Measurements from ENCODE around the gene TLL2.

- TF ChIP-seq ZBTB21 (CRISPR knock-in tag; IDR thresholded peaks at IDR 0.05; ENCODE audit: borderline replicate concordance) (no peak), FOXP4 (CRISPR knock-in tag; IDR thresholded peaks at IDR 0.05) (no peak), CTCF (IDR thresholded peaks at IDR 0.05) (no peak), NR3C1 (CRISPR knock-in tag; conservative IDR thresholded peaks at IDR 0.05; ENCODE audit: low read depth) (no peak), TEAD1 (CRISPR knock-in tag; IDR thresholded peaks at IDR 0.05) (no peak), CBFB (CRISPR knock-in tag; IDR thresholded peaks at IDR 0.05; ENCODE audit: low read depth) (no peak), FOXJ3 (CRISPR knock-in tag; IDR thresholded peaks at IDR 0.05; ENCODE audit: borderline replicate concordance) (no peak), STAT6 (CRISPR knock-in tag; conservative IDR thresholded peaks at IDR 0.05; ENCODE audit: low read depth) (no peak), CREM (CRISPR knock-in tag; IDR thresholded peaks at IDR 0.05) (no peak), ERG (CRISPR knock-in tag; IDR thresholded peaks at IDR 0.05) (no peak), PRDM15 (CRISPR knock-in tag; IDR thresholded peaks at IDR 0.05) (no peak), HMGXB4 (CRISPR knock-in tag; IDR thresholded peaks at IDR 0.05) (no peak), E2F5 (CRISPR knock-in tag; IDR thresholded peaks at IDR 0.05) (no peak)
Observed at GRCh38 chr10:96540240-96540639, 26.5 kb upstream of the TLL2 start.

All from WTC11 (cell line).